Right cardiac atrium (tissue), 5 donors: ENCODE measurements around the gene ABCC6. TPM values are rescaled to one million over a fixed set of nuclear protein-coding genes. Genes with fewer than 3 reads are reported as not detected.
A peak's percentile ranks its signal among the peaks of the same experiment; 100 is the strongest.
"Not testable (repeated sequence)": the region's sequence is repeated elsewhere in the genome, so short reads cannot be mapped to it uniquely, and the experiment has no call there.

Experiments
- ATAC-seq, 2 donors: fragments of 200-7000 bp; cut with Tn5 transposase; one replicate each; pipeline versions ENCODE4 v1.8.0 to v1.9.1; 2020; ENCODE audit warnings: moderate library complexity in 2 of 2, mild to moderate bottlenecking in 1 of 2
- DNase-seq, 3 donors: peaks; one replicate each; pipeline ENCODE4 v3.0.0-alpha.2; 2020
- H3K27ac ChIP-seq: one replicate; pipeline ENCODE4 v1.5.1; 2013; ENCODE audit warnings: mild to moderate bottlenecking, low read length, control low read depth, moderate library complexity
- H3K27me3 ChIP-seq: one replicate; pipeline ENCODE4 v1.6.1; 2013; ENCODE audit not compliant: control insufficient read depth, insufficient read depth
- H3K4me1 ChIP-seq: one replicate; pipeline ENCODE4 v1.6.1; 2013; ENCODE audit warnings: low read length; ENCODE audit not compliant: control insufficient read depth, insufficient read depth
- H3K4me3 ChIP-seq: one replicate; pipeline ENCODE4 v1.5.1; 2013; ENCODE audit warnings: low read length, control low read depth
- H3K9me3 ChIP-seq: one replicate; pipeline ENCODE4 v1.6.1; 2013; ENCODE audit warnings: low read length; ENCODE audit not compliant: control insufficient read depth
- WGBS: extraction: QIAGEN DNeasy Blood & Tissue Kit; methylation state at CpG from one replicate; pipeline ENCODE4 v1.1.7; 2013; 5-methylcytosine and 5-hydroxymethylcytosine counted together
- intact Hi-C, 4 donors: fragments of 100-400 bp; cut with DNase I; formaldehyde crosslinking; loops; one replicate each; pipeline versions ENCODE4 v1.11.0 to v1.14.0; 2022 to 2023
- polyA plus RNA-seq: library from polyadenylated mRNA; stranded (reverse); fragments of 200-250 nt; gene quantifications from one replicate; pipeline ENCODE4 v1.2.3, GENCODE V29; 2013
- total RNA-seq, 4 donors: library from RNA; stranded (reverse); fragmentation: NEBNext Ultra II Directional; extraction: Animal tissue kit (Norgen Biotek cat#: 25700); gene quantifications; one replicate each; pipeline ENCODE4 v1.2.1, GENCODE V29; 2021
- donor health status: healthy with polysubstance abuse.
- donor health status: DM: no; HTN: yes; CAD: no.
- donor health status: DM: no; HTN: no; CAD: no.
- donor health status: DM: no; HTN: yes; CAD: no; lungs with severe emphysema.
- donor health status: DM: yes; HTN: yes; CAD: no.

The ABCC6 gene
- total and polyA plus RNA-seq, 5 donors, result 2.9 to 7.7 (median 5.4) TPM

DNA sequence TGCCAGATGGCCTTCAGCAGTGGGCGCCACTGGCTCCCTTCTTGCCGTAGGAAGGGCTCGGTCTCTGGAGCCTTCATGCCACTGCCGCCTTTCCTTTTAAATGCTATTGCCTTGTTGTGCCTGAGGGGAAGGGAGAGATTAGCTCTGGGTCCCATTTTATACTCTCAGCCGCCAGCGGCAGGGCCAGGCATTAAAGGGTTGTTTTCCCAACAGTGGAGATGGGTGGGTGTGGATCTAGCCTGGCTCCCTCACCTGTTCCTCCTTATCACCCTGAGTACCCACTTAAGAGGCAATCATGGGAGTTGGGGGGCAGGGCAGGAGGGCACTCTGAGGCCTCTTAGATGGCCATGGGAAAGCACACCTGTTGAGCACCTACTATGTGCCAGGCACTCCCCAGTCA is 19.8 kb downstream of the ABCC6 start:
- H3K27ac ChIP-seq, ATAC-seq, H3K27me3 ChIP-seq, H3K4me1 ChIP-seq, H3K4me3 ChIP-seq, intact Hi-C loops, H3K9me3 ChIP-seq, DNase-seq: not testable (repeated sequence)
- 93% methylated on average over 6 of the region's 6 CpGs for WGBS

DNA sequence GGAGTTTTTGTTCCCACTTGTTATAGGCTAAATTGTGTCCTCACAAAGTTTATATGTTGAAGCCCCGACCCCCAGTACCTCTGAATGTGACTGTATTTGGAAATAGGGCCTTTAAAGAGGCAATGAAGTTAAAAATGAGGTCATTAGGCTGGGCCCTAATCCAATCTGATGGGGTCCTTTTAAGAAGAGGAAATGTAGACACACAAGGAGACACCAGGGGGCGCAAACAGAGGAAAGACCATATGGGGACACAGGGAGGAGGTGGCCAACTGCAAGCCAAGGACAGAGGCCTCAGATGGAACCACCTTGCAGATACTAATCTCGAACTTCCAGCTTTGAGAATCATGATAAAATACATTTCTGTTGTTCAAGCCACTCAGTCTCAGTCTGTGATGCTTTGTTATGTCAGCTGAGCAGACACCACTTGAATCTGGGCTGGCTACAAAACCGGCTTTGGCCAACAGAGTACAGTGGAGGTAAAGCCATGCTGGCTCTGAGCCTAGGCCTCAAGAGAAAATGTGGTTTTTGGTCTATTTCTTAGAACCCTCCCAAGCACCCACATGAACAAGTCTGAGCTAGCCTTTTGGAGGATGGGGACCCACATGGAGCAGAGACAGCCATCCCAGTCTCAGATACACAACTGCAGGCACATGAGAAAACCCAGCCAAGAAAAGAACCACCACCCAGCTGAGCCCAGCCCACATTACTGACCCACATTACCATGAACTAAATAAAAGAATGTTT is 20.7 kb downstream of the ABCC6 start:
- DNase-seq (peak in 2 of 3 donors; percentile 49 to 71), ATAC-seq (peak in 1 of 2 donors; percentile 64)
- H3K4me3 ChIP-seq, H3K27ac ChIP-seq, intact Hi-C loops, H3K4me1 ChIP-seq, H3K9me3 ChIP-seq, H3K27me3 ChIP-seq: not testable (repeated sequence)
- WGBS, result 66% methylated on average over 4 of the region's 4 CpGs

DNA sequence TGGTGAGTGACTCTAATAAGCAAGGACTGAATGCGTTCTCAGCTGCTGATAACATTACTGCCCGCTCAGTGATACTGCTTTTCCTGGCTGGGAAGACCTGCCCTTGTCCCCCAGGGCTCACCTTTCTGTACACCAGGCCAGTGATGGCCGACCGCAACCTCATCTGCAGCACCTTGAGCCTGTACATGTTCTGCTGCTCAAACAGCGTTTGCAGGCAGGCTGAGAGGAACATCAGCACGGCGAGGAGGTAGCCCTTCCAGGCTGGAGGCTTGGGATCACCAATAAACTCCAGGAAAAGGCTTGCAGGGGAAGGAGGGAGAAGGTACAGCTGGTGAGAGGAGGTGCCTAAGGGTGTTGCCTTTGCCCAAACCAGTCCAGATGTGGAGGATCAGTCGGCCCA is 21.4 kb downstream of the ABCC6 start:
- H3K4me1 ChIP-seq, DNase-seq, H3K4me3 ChIP-seq, ATAC-seq, H3K9me3 ChIP-seq, intact Hi-C loops, H3K27ac ChIP-seq, H3K27me3 ChIP-seq: not testable (repeated sequence)
- WGBS, result 78% methylated on average over 7 of the region's 8 CpGs

DNA sequence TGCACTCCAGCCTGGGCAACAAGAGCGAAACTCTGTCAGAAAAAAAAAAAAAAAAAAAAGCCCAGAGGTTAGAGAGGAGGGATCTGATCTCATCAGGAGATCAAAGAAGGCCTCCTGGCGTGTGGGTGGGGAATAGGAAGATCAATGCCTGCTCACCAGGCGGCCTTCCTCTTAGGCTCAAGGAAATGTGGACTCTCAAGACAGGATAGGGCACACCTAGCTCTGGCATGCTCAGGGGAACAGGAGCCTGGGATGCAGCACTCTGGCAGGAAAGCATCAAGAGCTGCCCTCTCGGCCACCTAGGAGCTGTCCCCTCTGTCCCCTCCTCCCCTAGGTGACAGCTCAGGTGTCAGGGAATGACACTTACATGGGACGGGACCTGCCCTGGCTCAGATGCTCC is 22.9 kb downstream of the ABCC6 start:
- H3K4me1 ChIP-seq, ATAC-seq, H3K27me3 ChIP-seq, H3K27ac ChIP-seq, DNase-seq, H3K4me3 ChIP-seq, H3K9me3 ChIP-seq, intact Hi-C loops: not testable (repeated sequence)
- WGBS, result 87% methylated on average over 5 of the region's 5 CpGs

DNA sequence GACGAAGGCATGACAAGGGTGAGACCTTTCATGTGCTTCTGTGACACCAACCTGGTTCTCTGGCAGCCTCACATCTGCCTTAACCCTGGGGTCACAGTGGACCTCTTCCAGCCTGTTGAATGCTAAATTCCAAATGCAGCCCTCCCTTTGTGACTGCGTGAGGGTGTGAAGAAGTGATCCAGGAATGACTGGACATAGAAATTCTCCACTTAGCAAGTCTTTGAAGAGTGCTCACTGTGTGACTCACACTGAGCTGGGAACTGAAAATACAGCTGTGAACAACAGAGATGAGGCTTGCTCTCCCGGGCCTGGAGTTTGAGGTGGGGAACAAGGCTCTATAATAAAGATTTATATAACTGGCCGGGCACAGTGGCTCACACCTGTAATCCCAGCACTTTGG is 23.9 kb downstream of the ABCC6 start:
- not testable (repeated sequence) for DNase-seq, H3K4me3 ChIP-seq, H3K27me3 ChIP-seq, H3K4me1 ChIP-seq, ATAC-seq, H3K9me3 ChIP-seq, H3K27ac ChIP-seq
- 76% methylated on average over 4 of the region's 4 CpGs for WGBS
- intact Hi-C loops, result loop anchor here in 1 of 4 donors (10.0 kb wide), 1 partner anchor 445 kb away; no protein-coding TSS in a partner anchor

DNA sequence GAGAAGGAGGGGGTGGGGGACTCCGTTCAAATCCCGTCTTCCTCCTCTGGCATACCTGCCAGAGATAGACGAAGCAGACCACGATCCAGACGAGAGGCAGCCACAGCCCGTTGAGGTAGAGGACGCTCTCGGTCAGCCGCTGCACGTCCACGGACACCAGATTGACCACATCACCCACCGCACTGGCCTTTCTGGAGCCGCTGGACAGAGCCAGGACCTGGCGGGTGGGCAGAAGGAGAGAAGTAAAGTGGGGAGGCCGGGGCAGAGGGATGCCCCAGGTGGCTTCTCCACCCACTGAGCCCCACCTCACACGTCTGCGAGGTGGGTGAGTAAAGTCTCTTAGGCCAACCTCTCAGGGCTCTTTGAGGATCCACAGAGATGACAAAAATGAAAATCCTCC is 25.3 kb downstream of the ABCC6 start:
- intact Hi-C loops, result loop anchor here in 1 of 4 donors (10.0 kb wide), 1 partner anchor 443 kb away; no protein-coding TSS in a partner anchor
- DNase-seq, result no peak
- no peak overlapping the region for H3K4me3 ChIP-seq
- WGBS, result 69% methylated on average over 17 of the region's 17 CpGs
- H3K27me3 ChIP-seq, result no peaks in the 10 kb centered on the region
- ATAC-seq, result no peak
- H3K4me1 ChIP-seq, result no peaks in the 10 kb centered on the region
- H3K9me3 ChIP-seq, result no peaks in the 10 kb centered on the region
- H3K27ac ChIP-seq, result no peak overlapping the region

DNA sequence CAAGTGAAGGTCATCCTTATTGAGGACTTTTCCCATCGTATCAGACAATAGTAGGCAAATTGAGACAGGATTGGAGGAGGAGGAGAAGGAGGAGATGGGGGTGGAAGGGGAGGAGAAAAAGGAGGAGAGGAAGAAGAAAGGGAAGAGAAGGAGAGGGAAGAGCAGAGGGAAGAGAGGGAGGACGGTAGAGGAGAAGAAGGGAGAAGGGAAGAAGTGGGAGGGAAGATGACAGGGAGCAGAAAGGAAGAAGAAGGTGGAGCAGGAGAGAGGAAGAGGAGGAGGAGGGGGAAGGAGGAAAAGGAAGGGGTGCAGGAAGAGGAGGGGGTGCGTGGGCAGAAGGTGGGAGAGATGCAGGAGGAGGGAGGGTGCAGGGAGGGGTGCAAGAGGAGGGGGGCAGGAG is 26.0 kb downstream of the ABCC6 start:
- Histone ChIP-seq H3K9me3 (no peaks in the 10 kb centered on the region), H3K27me3 (no peaks in the 10 kb centered on the region), H3K27ac (no peak overlapping the region), H3K4me1 (no peaks in the 10 kb centered on the region), H3K4me3 (no peak overlapping the region)
- WGBS, result 45% methylated on average over 3 of the region's 3 CpGs
- DNase-seq (no peak), ATAC-seq (no peak)
- intact Hi-C loops, result loop anchor here in 1 of 4 donors (10.0 kb wide), 1 partner anchor 443 kb away; no protein-coding TSS in a partner anchor

GRCh38 chr16:16196099-16196498 is 27.2 kb downstream of the ABCC6 start:
- no peak overlapping the region for H3K27ac ChIP-seq
- WGBS, result 85% methylated on average over 3 of the region's 3 CpGs
- no peak for ATAC-seq
- intact Hi-C loops, result loop anchor here in 1 of 4 donors (10.0 kb wide), 1 partner anchor 441 kb away; no protein-coding TSS in a partner anchor
- no peak for DNase-seq
- no peaks in the 10 kb centered on the region for H3K27me3 ChIP-seq
- no peaks in the 10 kb centered on the region for H3K4me1 ChIP-seq
- H3K4me3 ChIP-seq, result no peak overlapping the region
- H3K9me3 ChIP-seq, result no peaks in the 10 kb centered on the region

GRCh38 chr16:16191493-16192167 is 31.7 kb downstream of the ABCC6 start:
- H3K4me3 ChIP-seq, result no peak overlapping the region
- intact Hi-C loops, result loop anchor here in 1 of 4 donors (10.0 kb wide), 1 partner anchor 437 kb away; no protein-coding TSS in a partner anchor
- H3K4me1 ChIP-seq, result no peaks in the 10 kb centered on the region
- no peaks in the 10 kb centered on the region for H3K27me3 ChIP-seq
- no peaks in the 10 kb centered on the region for H3K9me3 ChIP-seq
- WGBS, result 61% methylated on average over 8 of the region's 8 CpGs
- DNase-seq, result no peak
- no peak overlapping the region for H3K27ac ChIP-seq
- ATAC-seq, result no peak

DNA sequence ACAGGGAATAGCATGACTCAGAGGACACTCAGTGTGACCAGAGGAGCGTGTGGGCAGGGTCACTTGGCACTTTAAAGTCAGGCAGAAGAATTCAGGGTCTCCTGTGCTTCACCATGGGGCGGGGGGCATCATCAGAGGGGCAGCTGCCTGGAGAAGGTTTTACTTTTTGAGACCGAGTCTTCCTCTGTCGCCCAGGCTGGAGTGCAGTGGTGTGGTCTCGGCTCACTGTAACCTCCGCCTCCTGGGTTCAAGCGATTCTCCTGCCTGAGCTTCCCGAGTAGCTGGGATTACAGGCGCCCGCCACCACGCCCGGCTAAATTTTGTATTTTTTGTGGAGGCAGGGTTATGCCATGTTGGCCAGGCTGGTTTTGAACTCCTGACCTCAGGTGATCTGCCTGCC is 32.3 kb downstream of the ABCC6 start:
- H3K4me1 ChIP-seq, DNase-seq, H3K27ac ChIP-seq, H3K9me3 ChIP-seq, ATAC-seq, H3K4me3 ChIP-seq, H3K27me3 ChIP-seq: not testable (repeated sequence)
- intact Hi-C loops, result loop anchor here in 1 of 4 donors (10.0 kb wide), 1 partner anchor 436 kb away; no protein-coding TSS in a partner anchor
- WGBS, result 88% methylated on average over 12 of the region's 12 CpGs

DNA sequence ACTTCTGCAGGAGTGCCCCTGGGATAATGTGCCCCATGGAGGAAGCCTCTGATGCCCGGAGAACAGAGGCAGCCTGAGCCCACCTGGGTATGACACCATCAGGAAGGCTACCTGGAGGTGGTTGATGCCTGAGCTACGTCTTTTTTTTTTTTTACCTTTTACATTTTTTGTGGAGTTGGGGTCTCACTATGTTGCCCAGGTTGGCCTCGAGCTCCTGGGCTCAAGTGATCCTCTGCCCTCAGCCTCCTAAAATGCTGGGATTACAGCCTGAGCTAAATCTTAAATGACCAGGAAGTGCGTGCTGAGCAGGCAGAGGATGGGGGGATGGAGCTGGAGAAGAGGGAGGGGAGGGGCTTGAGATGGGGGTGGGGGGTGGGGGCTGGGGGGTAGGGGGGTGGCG is 32.7 kb downstream of the ABCC6 start:
- ATAC-seq (no peak), DNase-seq (no peak)
- intact Hi-C loops, result loop anchor here in 1 of 4 donors (10.0 kb wide), 1 partner anchor 436 kb away; no protein-coding TSS in a partner anchor
- Histone ChIP-seq H3K27ac (no peak overlapping the region), H3K4me1 (no peaks in the 10 kb centered on the region), H3K4me3 (no peak overlapping the region), H3K9me3 (no peaks in the 10 kb centered on the region), H3K27me3 (no peaks in the 10 kb centered on the region)
- WGBS, result 90% methylated on average over 5 of the region's 5 CpGs
